KOPT-K1 (cell line): ENCODE data around the gene SIDT1.

Experiments used
- H3K27ac ChIP-seq: fragments of 200-600 bp; sonication (generic); 2 replicates; pipeline ENCODE4 v1.5.1; 2016; ENCODE audit warnings: antibody characterized with exemption, mild to moderate bottlenecking, low read depth, low read length; ENCODE audit not compliant: poor library complexity, severe bottlenecking
- H3K36me3 ChIP-seq: fragments of 200-600 bp; sonication (generic); 2 replicates; pipeline ENCODE4 v1.5.1; 2017; ENCODE audit warnings: antibody characterized with exemption, mild to moderate bottlenecking, low read length, moderate library complexity; ENCODE audit not compliant: insufficient read depth
- H3K9me3 ChIP-seq: fragments of 200-600 bp; sonication (generic); 2 replicates; pipeline ENCODE4 v1.5.1; 2017; ENCODE audit warnings: antibody characterized with exemption, low read length, mild to moderate bottlenecking; ENCODE audit not compliant: insufficient read depth, poor library complexity, severe bottlenecking

Gene SIDT1

DNA sequence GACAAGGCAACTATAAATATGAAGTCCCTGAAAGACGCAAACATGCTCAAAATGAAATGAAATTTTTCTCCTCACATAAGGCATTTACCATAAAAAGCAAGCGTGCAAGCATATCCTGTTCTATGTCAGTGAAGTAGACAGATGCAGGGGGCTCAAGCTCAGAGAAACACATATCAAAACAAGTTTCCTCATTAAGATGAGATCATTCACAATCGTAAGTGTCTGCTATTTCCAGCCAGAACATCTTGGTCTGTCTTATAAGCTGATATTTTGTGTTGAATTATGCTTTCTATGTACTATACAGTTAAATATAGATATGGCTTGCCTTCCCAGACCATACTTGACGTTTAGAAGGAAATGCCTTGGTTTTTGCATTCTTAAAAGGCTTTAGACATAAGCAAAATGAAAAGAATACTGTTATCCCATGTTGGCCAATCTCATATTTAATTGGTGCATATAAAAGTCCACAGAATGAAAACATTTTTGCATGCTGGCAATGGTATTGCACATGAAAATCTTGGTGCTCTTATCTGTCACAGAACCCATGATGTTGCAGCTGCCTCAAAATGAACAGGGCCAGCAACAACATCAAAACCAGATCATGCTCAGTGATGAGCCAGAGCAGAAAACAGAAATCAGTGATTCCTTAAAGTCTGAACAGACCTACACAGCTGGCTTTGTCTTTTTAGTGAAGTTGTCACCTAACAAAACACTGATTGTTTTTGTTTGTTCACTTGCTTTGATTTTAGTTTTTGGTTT is 65.4 kb downstream of the SIDT1 start:
- peaks cover under 1% of the 10 kb centered on the region; the same call in 1 of the 2 replicates for H3K36me3 ChIP-seq
- H3K27ac ChIP-seq: no peak overlapping the region
- H3K9me3 ChIP-seq: no peaks in the 10 kb centered on the region

- Histone ChIP-seq H3K27ac (no peak overlapping the region), H3K9me3 (no peaks in the 10 kb centered on the region), H3K36me3 (peaks cover 23% of the 10 kb centered on the region)
Observed at GRCh38 chr3:113600418-113601182, 68.2 kb downstream of the SIDT1 start.

GRCh38 chr3:113601240-113601639 is 68.9 kb downstream of the SIDT1 start:
- H3K27ac ChIP-seq: no peak overlapping the region
- peaks cover 23% of the 10 kb centered on the region for H3K36me3 ChIP-seq
- H3K9me3 ChIP-seq: no peaks in the 10 kb centered on the region

DNA sequence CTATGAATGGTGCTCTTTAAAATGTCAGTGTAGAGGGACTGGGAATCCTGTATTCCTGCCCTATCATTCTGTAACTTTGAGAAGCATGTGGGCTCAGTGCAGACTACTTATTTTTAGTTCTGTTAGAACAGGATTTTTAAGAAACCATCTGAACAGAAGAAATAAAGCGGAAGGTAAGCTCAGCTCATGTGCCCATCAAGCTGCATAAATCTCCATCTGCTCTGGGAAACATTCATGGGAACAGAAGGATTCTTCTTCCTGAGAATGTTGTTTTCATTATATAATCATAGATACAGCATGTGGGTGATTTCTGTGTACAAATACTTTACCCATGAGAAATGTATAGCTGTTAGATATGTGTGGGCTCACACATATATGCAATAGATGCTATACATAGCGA is 69.9 kb downstream of the SIDT1 start:
- Histone ChIP-seq H3K27ac (no peak overlapping the region), H3K36me3 (peaks cover 23% of the 10 kb centered on the region), H3K9me3 (no peaks in the 10 kb centered on the region)

GRCh38 chr3:113602836-113603235 is 70.5 kb downstream of the SIDT1 start:
- Histone ChIP-seq H3K27ac (no peak overlapping the region), H3K36me3 (peaks cover 24% of the 10 kb centered on the region), H3K9me3 (no peaks in the 10 kb centered on the region)

DNA sequence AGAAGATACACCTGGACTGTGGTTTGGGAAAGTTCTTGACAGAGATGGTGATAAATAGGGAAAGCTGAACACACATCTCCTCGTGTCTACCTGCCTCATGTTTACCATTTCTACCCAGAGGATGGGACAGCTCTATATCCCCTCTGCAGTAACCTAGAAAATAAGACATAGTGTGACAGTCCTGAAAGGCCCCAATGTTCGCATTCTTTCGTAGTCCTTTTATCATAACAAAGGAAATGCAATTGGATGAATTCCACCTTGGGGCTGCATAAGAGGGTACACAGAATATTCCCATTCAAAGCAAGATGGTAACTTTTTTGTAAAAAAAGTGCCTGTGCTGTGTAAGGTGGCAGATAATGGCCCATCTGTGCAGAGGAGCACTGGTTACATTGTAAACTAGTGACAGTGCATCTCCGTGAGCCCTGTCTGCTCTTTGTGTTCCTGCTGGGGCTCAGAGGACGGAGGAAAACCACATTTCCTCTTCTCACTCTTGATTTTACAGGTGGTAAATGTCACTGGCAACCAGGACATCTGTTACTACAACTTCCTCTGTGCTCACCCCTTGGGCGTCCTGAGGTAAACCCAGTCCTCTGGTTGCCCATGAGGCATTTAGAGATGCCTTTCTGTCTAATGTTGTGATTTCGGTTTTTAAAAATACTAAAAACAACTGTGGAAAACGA is 74.3 kb downstream of the SIDT1 start:
- no peaks in the 10 kb centered on the region for H3K9me3 ChIP-seq
- H3K27ac ChIP-seq: peak overlapping the region; percentile 66
- peaks cover 47% of the 10 kb centered on the region for H3K36me3 ChIP-seq

- peak overlapping the region; percentile 66 for H3K27ac ChIP-seq
- H3K9me3 ChIP-seq: no peaks in the 10 kb centered on the region
- peaks cover 52% of the 10 kb centered on the region for H3K36me3 ChIP-seq
Observed at GRCh38 chr3:113607219-113607596, 74.9 kb downstream of the SIDT1 start.

- H3K27ac ChIP-seq: no peak overlapping the region
- H3K9me3 ChIP-seq: no peaks in the 10 kb centered on the region
- peaks cover 47% of the 10 kb centered on the region for H3K36me3 ChIP-seq
Observed at GRCh38 chr3:113614402-113614801, 82.0 kb downstream of the SIDT1 start.

- no peak overlapping the region for H3K27ac ChIP-seq
- no peaks in the 10 kb centered on the region for H3K9me3 ChIP-seq
- H3K36me3 ChIP-seq: peaks cover 48% of the 10 kb centered on the region
Observed at GRCh38 chr3:113615976-113616375, 83.6 kb downstream of the SIDT1 start.

DNA sequence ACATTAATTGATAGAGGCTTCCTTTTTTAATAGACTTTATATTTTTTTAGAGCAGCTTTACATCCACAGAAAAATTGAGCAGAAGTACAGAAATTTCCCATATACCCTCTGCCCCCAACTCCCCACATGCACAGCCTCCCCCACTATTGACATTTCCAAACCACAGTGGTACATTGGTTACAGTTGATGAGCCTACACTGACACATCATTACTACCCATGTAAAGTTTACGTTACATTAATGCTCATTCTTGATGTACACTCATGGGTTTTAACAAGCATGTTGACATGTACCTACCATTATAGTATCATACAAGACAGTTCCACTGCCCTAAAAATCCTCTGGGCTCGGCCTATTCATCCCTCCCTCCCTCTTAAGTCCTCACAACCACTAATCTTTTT is 85.4 kb downstream of the SIDT1 start:
- H3K9me3 ChIP-seq: no peaks in the 10 kb centered on the region

GRCh38 chr3:113620091-113620490 is 87.7 kb downstream of the SIDT1 start:
- no peak overlapping the region for H3K27ac ChIP-seq
- H3K9me3 ChIP-seq: no peaks in the 10 kb centered on the region
- peaks cover 38% of the 10 kb centered on the region for H3K36me3 ChIP-seq

More for the DNA sequence above, 85.4 kb downstream of the SIDT1 start:
- Histone ChIP-seq H3K36me3 (peaks cover 35% of the 10 kb centered on the region), H3K27ac (no peak overlapping the region)

GRCh38 chr3:113623324-113623723 is 91.0 kb downstream of the SIDT1 start:
- peaks cover 48% of the 10 kb centered on the region for H3K36me3 ChIP-seq
- H3K9me3 ChIP-seq: no peaks in the 10 kb centered on the region
- H3K27ac ChIP-seq: no peak overlapping the region

- H3K9me3 ChIP-seq: no peaks in the 10 kb centered on the region
- H3K36me3 ChIP-seq: peaks cover 52% of the 10 kb centered on the region
- H3K27ac ChIP-seq: no peak overlapping the region
Observed at GRCh38 chr3:113623811-113624210, 91.5 kb downstream of the SIDT1 start.

GRCh38 chr3:113625834-113626233 is 93.5 kb downstream of the SIDT1 start:
- Histone ChIP-seq H3K36me3 (peaks cover 42% of the 10 kb centered on the region), H3K9me3 (no peaks in the 10 kb centered on the region), H3K27ac (no peak overlapping the region)
